ENCODE results near the gene DNAJC8.

The DNAJC8 gene

DNA sequence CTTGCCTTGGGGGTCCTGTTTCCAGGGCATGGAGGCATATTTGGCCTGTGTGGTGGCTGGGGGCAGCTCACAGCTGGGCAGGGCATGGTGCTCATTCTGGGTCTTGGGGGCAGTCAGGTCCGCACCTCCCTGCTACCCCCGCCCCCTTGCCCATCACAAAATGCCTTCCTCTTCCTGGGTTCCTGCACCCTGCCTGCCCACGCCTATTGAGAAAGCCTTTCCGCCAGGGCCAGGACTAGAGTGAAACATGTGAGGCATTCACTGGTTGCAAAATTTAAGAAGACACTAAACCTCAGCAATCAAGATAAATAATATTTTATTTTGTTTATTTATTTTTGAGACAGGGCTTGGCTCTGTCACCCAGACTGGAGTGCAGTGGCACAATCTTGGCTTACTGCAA lies 76.0 kb downstream of the DNAJC8 start:
- TF ChIP-seq FOXP2 (optimal IDR thresholded peaks at IDR 0.05; ENCODE audit: borderline replicate concordance, extremely low read depth, extremely low read length, insufficient read depth) = no peak
- TF ChIP-seq SIN3A (IDR thresholded peaks at IDR 0.05; ENCODE audit: borderline replicate concordance, insufficient read depth, low read length) = no peak
- no peak for TF ChIP-seq POLR2AphosphoS5 (IDR thresholded peaks at IDR 0.05; ENCODE audit: low read depth, low read length)
- TF ChIP-seq TAF1 (IDR thresholded peaks at IDR 0.05; ENCODE audit: borderline replicate concordance, insufficient read depth, low read length) = no peak
- TF ChIP-seq, protein P1, sequence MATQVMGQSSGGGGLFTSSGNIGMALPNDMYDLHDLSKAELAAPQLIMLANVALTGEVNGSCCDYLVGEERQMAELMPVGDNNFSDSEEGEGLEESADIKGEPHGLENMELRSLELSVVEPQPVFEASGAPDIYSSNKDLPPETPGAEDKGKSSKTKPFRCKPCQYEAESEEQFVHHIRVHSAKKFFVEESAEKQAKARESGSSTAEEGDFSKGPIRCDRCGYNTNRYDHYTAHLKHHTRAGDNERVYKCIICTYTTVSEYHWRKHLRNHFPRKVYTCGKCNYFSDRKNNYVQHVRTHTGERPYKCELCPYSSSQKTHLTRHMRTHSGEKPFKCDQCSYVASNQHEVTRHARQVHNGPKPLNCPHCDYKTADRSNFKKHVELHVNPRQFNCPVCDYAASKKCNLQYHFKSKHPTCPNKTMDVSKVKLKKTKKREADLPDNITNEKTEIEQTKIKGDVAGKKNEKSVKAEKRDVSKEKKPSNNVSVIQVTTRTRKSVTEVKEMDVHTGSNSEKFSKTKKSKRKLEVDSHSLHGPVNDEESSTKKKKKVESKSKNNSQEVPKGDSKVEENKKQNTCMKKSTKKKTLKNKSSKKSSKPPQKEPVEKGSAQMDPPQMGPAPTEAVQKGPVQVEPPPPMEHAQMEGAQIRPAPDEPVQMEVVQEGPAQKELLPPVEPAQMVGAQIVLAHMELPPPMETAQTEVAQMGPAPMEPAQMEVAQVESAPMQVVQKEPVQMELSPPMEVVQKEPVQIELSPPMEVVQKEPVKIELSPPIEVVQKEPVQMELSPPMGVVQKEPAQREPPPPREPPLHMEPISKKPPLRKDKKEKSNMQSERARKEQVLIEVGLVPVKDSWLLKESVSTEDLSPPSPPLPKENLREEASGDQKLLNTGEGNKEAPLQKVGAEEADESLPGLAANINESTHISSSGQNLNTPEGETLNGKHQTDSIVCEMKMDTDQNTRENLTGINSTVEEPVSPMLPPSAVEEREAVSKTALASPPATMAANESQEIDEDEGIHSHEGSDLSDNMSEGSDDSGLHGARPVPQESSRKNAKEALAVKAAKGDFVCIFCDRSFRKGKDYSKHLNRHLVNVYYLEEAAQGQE (IDR thresholded peaks at IDR 0.05; ENCODE audit: insufficient read depth in 1 of 2, low read depth in 2 of 2, low read length in 2 of 2) = no peak

DNA sequence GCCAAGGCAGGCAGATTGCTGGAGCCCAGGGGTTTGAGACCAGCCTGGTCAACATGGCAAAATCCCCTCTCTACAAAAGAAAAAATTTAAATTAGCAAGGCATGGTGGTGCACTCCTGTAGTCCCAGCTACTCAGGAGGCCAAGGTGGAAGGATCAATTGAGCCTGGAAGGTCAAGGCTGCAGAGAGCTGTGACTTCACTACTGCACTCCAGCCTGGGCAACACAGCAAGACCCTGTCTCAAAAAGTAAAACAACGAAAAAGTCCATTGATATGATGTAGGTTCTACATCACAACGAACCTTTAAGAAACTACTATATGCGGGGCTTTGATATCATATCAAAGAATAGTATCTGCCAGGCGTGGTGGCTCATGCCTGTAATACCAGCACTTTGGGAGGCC lies 77.2 kb downstream of the DNAJC8 start:
- TF ChIP-seq TAF1 (IDR thresholded peaks at IDR 0.05; ENCODE audit: borderline replicate concordance, insufficient read depth, low read length) (no peak), SIN3A (IDR thresholded peaks at IDR 0.05; ENCODE audit: borderline replicate concordance, insufficient read depth, low read length) (no peak), POLR2AphosphoS5 (IDR thresholded peaks at IDR 0.05; ENCODE audit: low read depth, low read length) (no peak), FOXP2 (optimal IDR thresholded peaks at IDR 0.05; ENCODE audit: borderline replicate concordance, extremely low read depth, extremely low read length, insufficient read depth) (no peak)
- TF ChIP-seq, protein P1 (IDR thresholded peaks at IDR 0.05; ENCODE audit: insufficient read depth in 1 of 2, low read depth in 2 of 2, low read length in 2 of 2) = no peak

DNA sequence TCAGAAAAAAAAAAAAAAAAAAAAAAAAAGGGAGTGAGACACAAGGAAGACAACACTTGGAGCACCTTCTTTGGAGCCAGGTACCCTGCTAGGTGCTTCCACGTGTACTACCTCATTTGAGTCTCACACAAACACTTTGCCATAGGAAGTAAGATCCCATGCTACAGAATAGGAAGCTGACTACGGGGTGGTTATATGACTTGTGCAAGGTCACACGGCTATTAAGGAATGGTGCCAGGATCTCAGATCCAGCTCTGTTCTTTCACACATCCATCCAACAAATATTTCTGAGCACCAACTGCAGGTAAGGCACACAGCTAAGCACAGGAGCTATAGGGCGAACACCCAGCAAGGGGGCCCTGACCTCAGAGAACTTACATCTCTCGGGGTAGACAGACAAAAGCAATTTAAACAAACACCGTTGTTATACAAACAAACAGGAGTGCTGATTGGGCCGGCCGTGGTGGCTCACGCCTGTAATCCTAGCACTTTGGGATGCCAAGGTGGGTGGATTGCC lies 78.7 kb downstream of the DNAJC8 start:
- TF ChIP-seq FOXP2 (optimal IDR thresholded peaks at IDR 0.05; ENCODE audit: borderline replicate concordance, extremely low read depth, extremely low read length, insufficient read depth) (no peak), POLR2AphosphoS5 (IDR thresholded peaks at IDR 0.05; ENCODE audit: low read depth, low read length) (no peak), SIN3A (IDR thresholded peaks at IDR 0.05; ENCODE audit: borderline replicate concordance, insufficient read depth, low read length) (no peak), TAF1 (IDR thresholded peaks at IDR 0.05; ENCODE audit: borderline replicate concordance, insufficient read depth, low read length) (no peak)
- TF ChIP-seq, protein P1 (IDR thresholded peaks at IDR 0.05; ENCODE audit: insufficient read depth in 1 of 2, low read depth in 2 of 2, low read length in 2 of 2) = no peak

Data from PFSK-1 (cell line).